Fibroblast of pulmonary artery (primary cell): ENCODE data around the gene ISG20.

ENCODE experiments used
- DNase-seq: peaks from one replicate; pipeline ENCODE4 v3.0.0-alpha.2; 2010; ENCODE audit warnings: low read depth
- H3K4me3 ChIP-seq: replicated peaks from 2 replicates; pipeline ENCODE4 v1.5.1; 2011; ENCODE audit warnings: low read depth, mild to moderate bottlenecking, control low read depth, low read length, moderate library complexity
- CTCF ChIP-seq: IDR thresholded peaks from 2 replicates; pipeline ENCODE4 v1.5.1; 2011; ENCODE audit warnings: mild to moderate bottlenecking, control low read depth, low read length, inconsistent platforms; ENCODE audit errors: missing control alignments

ISG20 gene

GRCh38 chr15:88661041-88661700 lies 22.4 kb downstream of the ISG20 start:
- no peak overlapping the region for H3K4me3 ChIP-seq
- TF ChIP-seq CTCF = no peak
- no peak for DNase-seq

- no peak for DNase-seq
- TF ChIP-seq CTCF = no peak
- no peak overlapping the region for H3K4me3 ChIP-seq
Measured at GRCh38 chr15:88661761-88662556, 23.1 kb downstream of the ISG20 start.

- DNase-seq = no peak
- H3K4me3 ChIP-seq = no peak overlapping the region
- no peak for TF ChIP-seq CTCF
Measured at GRCh38 chr15:88663141-88663621, 24.4 kb downstream of the ISG20 start.

- H3K4me3 ChIP-seq = no peak overlapping the region
- DNase-seq = no peak
- peak; percentile 13 for TF ChIP-seq CTCF
Measured at GRCh38 chr15:88664151-88664778, 25.4 kb downstream of the ISG20 start.

GRCh38 chr15:88674661-88675060 lies 35.8 kb downstream of the ISG20 start:
- no peak overlapping the region for H3K4me3 ChIP-seq
- no peak for TF ChIP-seq CTCF
- DNase-seq = no peak

GRCh38 chr15:88678755-88679154 lies 39.9 kb downstream of the ISG20 start:
- no peak overlapping the region for H3K4me3 ChIP-seq
- no peak for DNase-seq
- no peak for TF ChIP-seq CTCF
